Measurements from ENCODE around the gene SLC13A3. TPM values are rescaled to one million over a fixed set of nuclear protein-coding genes. Genes with fewer than 3 reads are reported as not detected.
A peak's percentile ranks its signal among the peaks of the same experiment; 100 is the strongest.

SLC13A3 gene
- total RNA-seq, 3 donors from 2014 or later, result 1.3 to 2.9 (median 1.6) TPM

GRCh38 chr20:46539113-46539512 lies 112.1 kb downstream of the SLC13A3 start:
- no peaks in the 10 kb centered on the region for H3K36me3 ChIP-seq
- intact Hi-C loops (cut with DNase I; ENCODE audit: low total_unique reads), result no loop called here

DNA sequence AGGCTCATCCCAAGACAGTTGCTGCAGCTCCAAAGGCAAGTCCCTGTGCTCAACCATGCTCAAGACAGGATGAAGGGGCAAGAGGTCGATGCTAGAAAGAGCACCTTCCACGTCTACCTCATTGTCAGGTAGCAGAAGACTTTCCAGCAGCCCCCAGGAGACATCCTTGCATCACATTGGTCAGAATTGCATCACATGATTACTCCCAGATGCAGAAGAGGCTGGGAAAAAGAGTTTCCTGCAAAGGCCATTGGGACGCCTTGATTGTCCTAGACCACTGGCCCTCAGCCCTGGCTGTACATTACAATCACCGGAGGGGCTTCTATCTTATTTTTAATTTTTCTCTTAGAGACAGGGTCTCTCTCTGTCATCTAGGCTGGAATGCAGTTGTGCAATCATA lies 120.6 kb downstream of the SLC13A3 start:
- Histone ChIP-seq H3K36me3 (no peaks in the 10 kb centered on the region), H3K4me3 (no peak overlapping the region)

More at GRCh38 chr20:46539113-46539512, 112.1 kb downstream of the SLC13A3 start:
- H3K27ac ChIP-seq, result no peak overlapping the region
- no peak overlapping the region for H3K4me3 ChIP-seq
- H3K9me3 ChIP-seq, result no peaks in the 10 kb centered on the region
- H3K4me1 ChIP-seq, result no peaks in the 10 kb centered on the region
- peaks cover 0 to 36% of the 10 kb centered on the region in 2 donors for H3K27me3 ChIP-seq
- no peak for DNase-seq (ENCODE audit: low spot score in 2 of 2)
- TF ChIP-seq POLR2A (IDR thresholded peaks at IDR 0.05) (no peak), POLR2AphosphoS5 (IDR thresholded peaks at IDR 0.05) (no peak), CTCF (IDR thresholded peaks at IDR 0.05) (no peak)

DNA sequence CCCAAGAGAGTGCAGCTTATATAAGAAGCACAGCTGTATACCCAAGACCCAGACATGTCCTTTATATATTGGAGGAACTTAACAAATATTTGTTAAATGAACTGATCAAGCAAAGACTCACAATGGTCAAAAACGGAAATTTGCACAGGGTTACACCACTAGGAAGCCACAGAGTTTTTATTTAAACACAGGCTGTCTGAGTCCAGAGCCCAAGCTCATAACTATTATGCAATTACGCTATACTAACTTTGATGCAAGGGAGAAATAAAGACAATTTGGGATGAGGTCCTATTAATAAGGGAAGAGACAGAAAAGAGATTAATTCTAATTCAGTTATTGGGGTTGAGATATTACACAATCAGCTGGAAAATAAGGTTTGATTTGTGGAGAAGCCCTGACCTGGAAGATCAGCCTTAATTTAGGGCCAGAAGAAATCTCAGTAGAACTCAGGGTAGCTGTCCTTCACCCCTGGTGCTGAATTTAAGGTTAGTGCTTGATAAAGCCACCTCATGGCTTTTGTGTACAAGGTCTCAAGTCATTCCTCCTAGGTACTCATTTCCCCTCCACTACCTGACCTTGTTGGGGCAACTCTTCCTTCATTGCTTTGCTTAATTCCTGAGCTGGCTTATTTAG lies 127.4 kb downstream of the SLC13A3 start:
- no peaks in the 10 kb centered on the region for H3K36me3 ChIP-seq
- no peak overlapping the region for H3K27ac ChIP-seq
- no peak overlapping the region for H3K4me3 ChIP-seq
- H3K9me3 ChIP-seq, result peaks cover 0 to 3% of the 10 kb centered on the region in 2 donors
- TF ChIP-seq CTCF (IDR thresholded peaks at IDR 0.05) (no peak), POLR2A (IDR thresholded peaks at IDR 0.05) (no peak), POLR2AphosphoS5 (IDR thresholded peaks at IDR 0.05) (no peak)
- intact Hi-C loops (cut with DNase I; ENCODE audit: low total_unique reads), result no loop called here
- DNase-seq (ENCODE audit: low spot score in 2 of 2), result no peak
- no peaks in the 10 kb centered on the region for H3K4me1 ChIP-seq
- H3K27me3 ChIP-seq, result no peaks in the 10 kb centered on the region

More for the DNA sequence above, 120.6 kb downstream of the SLC13A3 start:
- DNase-seq (ENCODE audit: low spot score in 2 of 2), result no peak
- Histone ChIP-seq H3K27me3 (peaks cover 0 to 5% of the 10 kb centered on the region in 2 donors), H3K4me1 (no peaks in the 10 kb centered on the region), H3K9me3 (no peaks in the 10 kb centered on the region), H3K27ac (no peak overlapping the region)
- intact Hi-C loops (cut with DNase I; ENCODE audit: low total_unique reads), result no loop called here
- no peak for TF ChIP-seq CTCF (IDR thresholded peaks at IDR 0.05)
- TF ChIP-seq POLR2AphosphoS5 (IDR thresholded peaks at IDR 0.05), result no peak
- TF ChIP-seq POLR2A (IDR thresholded peaks at IDR 0.05), result no peak

DNA sequence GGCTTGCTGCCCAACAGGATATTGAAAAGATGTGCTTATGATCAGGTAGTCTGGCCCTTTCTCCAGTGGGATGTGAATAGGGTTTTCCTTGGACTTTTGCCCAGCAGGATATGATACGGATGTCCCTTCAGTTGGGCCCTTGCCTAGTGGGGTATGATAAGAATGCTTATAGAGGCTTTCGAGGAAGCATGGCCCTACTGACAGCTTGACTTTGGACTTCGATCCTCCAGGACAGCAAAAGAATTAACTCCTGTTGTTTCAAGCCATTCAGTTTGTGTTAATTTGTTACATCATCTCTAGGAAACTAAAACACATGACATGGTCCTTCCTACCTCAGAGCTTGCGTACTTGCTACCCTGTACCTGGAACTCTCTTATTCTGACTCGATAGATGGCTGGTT lies 128.2 kb downstream of the SLC13A3 start:
- no peaks in the 10 kb centered on the region for H3K27me3 ChIP-seq
- DNase-seq (ENCODE audit: low spot score in 2 of 2), result no peak
- no peak overlapping the region for H3K27ac ChIP-seq
- H3K4me1 ChIP-seq, result no peaks in the 10 kb centered on the region
- intact Hi-C loops (cut with DNase I; ENCODE audit: low total_unique reads), result no loop called here
- H3K9me3 ChIP-seq, result peaks cover 0 to 3% of the 10 kb centered on the region in 2 donors
- no peak for TF ChIP-seq POLR2A (IDR thresholded peaks at IDR 0.05)
- TF ChIP-seq CTCF (IDR thresholded peaks at IDR 0.05), result no peak
- no peak for TF ChIP-seq POLR2AphosphoS5 (IDR thresholded peaks at IDR 0.05)
- no peak overlapping the region for H3K4me3 ChIP-seq
- no peaks in the 10 kb centered on the region for H3K36me3 ChIP-seq

DNA sequence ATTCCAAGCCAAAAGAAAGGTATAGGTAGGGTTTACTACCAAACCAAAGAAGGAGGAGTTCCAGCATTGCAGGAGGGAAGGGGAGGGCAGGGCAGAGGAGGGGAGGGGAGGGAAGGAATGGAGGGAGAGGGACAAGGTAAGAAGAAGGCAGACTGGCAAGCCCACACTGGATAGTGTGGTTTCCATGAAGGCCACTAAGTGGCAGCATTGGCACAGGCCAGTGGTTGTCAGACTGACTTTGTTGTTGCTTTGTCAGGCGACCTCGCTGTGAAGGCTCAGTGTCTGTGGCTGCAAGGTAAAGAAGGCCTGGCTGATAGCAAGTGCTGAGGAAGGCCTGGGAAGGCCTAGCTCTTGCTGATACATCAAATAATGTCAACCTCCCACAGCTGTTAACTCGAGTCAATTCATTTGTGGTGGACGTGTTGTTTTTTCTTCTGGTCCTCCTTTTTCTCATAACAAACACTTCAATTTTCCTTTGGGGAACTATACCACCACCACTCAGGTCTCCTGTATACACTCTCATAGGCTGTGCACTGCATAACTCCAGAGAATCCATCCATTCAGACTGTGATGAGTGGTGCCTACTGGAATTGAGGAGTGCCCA lies 130.2 kb downstream of the SLC13A3 start:
- DNase-seq (ENCODE audit: low spot score in 2 of 2), result peak in 1 of 2 donors; percentile 35

More for the DNA sequence above, 130.2 kb downstream of the SLC13A3 start:
- intact Hi-C loops (cut with DNase I; ENCODE audit: low total_unique reads), result no loop called here
- TF ChIP-seq CTCF (IDR thresholded peaks at IDR 0.05), result peak in 2 of 3 donors; percentile 52 to 63
- TF ChIP-seq POLR2AphosphoS5 (IDR thresholded peaks at IDR 0.05), result no peak
- H3K27me3 ChIP-seq, result peaks cover 0 to 10% of the 10 kb centered on the region in 2 donors
- no peak overlapping the region for H3K4me3 ChIP-seq
- H3K4me1 ChIP-seq, result no peaks in the 10 kb centered on the region
- H3K27ac ChIP-seq, result no peak overlapping the region
- H3K36me3 ChIP-seq, result no peaks in the 10 kb centered on the region
- H3K9me3 ChIP-seq, result peaks cover 0 to 3% of the 10 kb centered on the region in 2 donors
